Measurements from ENCODE around the gene CIZ1.
A peak's percentile ranks its signal among the peaks of the same experiment; 100 is the strongest.

Gene CIZ1

DNA sequence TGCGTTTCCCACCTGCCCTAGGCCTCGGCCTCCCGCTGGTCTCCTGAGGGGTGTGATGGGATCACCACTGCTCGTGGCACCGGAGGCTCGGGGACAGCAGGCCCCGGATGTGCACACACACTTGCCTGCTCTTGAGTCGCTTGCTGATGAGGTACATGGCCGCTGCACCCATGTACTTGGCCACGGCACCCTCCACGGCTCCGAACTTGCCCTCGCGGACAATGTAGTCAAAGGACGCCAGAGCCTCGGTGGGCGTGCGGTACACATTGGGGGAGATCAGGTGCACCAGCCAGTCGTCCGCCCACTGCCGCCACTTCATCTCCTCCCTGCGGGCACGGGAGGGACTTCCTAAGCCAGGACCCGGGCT is 68.6 kb downstream of the CIZ1 start:
- H3K27me3 ChIP-seq, result no peaks in the 10 kb centered on the region
- peak overlapping the region; percentile 59 for H3K27ac ChIP-seq
- H3K9me3 ChIP-seq, result no peaks in the 10 kb centered on the region
- H4K20me1 ChIP-seq, result peaks cover 76% of the 10 kb centered on the region
- TF ChIP-seq Cebpa-rat (IDR thresholded peaks at IDR 0.05), result no peak
- peak overlapping the region; percentile 82 for H3K4me2 ChIP-seq
- peaks cover 72% of the 10 kb centered on the region for H3K4me1 ChIP-seq
- no peak overlapping the region for H3K9ac ChIP-seq
- H3K36me3 ChIP-seq, result peaks cover 59% of the 10 kb centered on the region
- H3K4me3 ChIP-seq, result no peak overlapping the region

DNA sequence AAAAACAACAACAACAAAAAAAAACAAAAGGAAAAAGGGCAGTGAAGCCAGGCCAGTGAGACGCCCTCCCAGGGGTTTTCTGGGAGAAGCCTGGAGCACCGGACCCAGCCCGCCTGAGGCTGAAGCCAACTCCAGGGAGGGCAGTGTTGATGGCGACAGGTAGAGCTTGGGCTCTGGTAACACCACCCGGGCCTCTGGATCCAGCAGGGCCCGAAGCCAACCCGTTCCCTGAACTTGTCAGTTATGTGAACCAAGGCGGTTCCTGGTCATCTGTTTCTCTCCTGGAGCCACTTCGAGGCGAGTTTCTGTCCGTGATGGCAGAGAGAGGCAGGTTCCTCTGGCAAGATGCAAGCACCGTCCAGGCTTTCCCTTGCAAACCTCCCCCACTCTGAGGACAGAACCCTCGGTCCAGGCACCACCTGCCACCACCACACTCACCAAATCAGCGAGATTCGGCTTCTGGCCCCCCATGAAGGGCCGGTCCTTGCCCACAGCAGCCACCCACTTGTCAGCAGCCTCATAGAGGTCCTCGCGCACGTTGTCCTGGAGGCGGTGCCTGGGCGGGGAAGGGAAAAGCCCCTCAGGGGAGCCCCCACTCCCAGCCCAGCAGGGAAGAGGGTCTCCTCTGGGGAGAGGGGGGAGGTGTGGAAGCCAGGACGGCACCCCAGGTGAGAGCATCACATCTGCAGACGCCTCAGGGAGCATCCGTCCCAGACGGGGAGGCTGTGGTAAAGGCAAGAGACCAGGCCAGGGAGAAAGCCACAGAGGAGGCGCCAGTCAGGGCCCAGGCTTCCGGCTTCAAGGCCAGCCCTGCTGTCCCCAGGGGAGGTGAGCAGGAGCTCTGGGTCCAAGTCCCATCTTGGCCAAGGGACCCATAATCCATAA is 69.2 kb downstream of the CIZ1 start:
- peak overlapping the region; percentile 56 for H3K9ac ChIP-seq

DNA sequence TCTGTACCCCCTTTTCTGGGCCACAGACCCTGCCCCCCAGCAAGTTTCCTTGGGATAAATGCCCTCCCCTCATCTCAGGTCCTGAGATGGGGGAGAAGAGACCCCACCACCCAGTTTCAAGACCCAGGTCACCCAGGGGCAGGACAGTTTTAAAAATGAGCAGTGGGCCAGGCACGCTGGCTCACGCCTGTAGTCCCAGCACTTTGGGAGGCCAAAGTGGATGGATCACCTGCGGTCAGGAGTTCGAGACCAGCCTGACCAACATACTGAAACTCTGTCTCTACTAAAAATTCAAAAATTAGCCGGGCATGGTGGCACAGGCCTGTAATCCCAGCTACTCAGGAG is 69.9 kb downstream of the CIZ1 start:
- no peak for TF ChIP-seq Cebpa-rat (IDR thresholded peaks at IDR 0.05)
- Histone ChIP-seq H3K4me1 (peaks cover 67% of the 10 kb centered on the region), H3K36me3 (peaks cover 62% of the 10 kb centered on the region), H3K4me2 (peak overlapping the region; percentile 82), H4K20me1 (peaks cover 75% of the 10 kb centered on the region), H3K9me3 (no peaks in the 10 kb centered on the region), H3K27me3 (no peaks in the 10 kb centered on the region), H3K4me3 (no peak overlapping the region), H3K9ac (no peak overlapping the region), H3K27ac (peak overlapping the region; percentile 59; the same call in 1 of the 2 replicates)

More for the DNA sequence above, 69.2 kb downstream of the CIZ1 start:
- Histone ChIP-seq H3K27me3 (no peaks in the 10 kb centered on the region), H3K4me1 (peaks cover 73% of the 10 kb centered on the region), H3K4me2 (peak overlapping the region; percentile 82), H4K20me1 (peaks cover 76% of the 10 kb centered on the region), H3K27ac (peak overlapping the region; percentile 59), H3K4me3 (0 out of 2 replicates have a peak overlapping the region, but pooled peaks have one; percentile 4), H3K9me3 (no peaks in the 10 kb centered on the region), H3K36me3 (peaks cover 59% of the 10 kb centered on the region)
- TF ChIP-seq Cebpa-rat (IDR thresholded peaks at IDR 0.05), result no peak

DNA sequence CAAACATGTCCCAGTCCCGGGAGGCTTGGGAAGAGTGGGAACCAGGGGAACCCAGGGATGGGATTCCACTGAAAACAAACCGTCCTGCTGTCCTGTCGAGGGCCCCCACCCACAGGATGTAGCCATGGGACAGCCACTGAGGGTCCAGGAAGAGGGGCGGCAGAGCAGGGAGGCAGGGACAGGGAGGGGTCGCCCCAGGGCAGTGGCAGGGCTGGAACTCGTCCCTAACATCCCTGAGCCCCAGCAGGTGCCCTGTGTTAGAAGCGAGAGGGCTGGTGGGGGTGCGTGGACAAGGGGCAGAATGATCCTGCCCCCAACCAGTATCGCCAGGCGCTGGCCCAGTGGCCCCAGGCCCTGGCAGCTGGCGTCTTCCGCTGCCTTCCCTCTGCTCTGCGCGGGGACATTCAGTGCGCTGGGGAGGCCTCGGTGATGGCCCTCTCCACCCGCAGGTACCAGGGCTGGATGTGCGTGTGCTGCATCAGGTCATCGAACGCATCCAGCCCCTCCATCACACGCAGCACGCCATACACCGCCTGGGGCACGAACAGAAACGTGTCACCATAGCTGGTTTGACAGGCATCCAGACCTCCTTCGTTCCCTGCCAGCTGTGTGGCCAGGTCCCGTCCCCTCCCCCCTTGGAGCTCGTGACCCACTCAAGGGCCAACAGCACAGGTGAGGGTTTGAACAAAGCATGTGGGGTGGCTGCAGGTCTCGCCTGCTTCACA is 70.5 kb downstream of the CIZ1 start:
- H3K27me3 ChIP-seq, result no peaks in the 10 kb centered on the region

DNA sequence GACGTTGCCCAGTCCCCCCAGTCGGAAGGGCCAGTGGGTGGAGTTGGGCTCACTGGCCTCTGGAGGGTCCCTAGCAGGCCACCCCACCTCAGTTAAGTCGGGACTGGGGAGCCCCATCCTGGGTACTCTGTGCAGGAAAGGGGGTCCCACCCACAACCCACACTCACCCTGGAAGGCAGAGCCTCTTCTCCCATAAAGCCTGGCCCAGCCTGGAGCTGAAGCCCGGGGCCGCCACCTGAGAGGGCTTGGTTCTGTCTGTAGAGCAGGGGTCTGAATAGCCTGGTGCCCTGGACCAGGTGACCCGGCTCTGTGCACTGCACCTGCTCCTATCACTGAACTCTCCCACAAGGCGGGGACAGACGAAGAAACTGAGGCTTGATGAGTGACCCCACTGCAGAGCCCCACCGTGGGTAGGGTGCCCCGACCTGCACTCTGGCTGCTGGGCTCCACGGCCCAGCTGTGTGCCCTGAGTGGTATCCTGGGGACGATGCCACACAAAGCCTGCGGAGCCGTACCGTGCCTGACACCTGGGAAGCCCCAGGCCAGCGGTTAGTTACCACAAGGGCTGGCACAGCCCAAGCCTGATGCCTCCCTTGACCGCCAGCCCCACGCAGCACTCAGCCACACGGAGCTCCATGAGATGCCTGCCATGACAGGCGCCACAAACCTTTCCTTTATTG is 71.2 kb downstream of the CIZ1 start:
- Histone ChIP-seq H3K27me3 (no peaks in the 10 kb centered on the region), H3K4me1 (peaks cover 63% of the 10 kb centered on the region), H3K27ac (0 out of 2 replicates have a peak overlapping the region, but pooled peaks have one; percentile 59), H3K4me2 (no peak overlapping the region), H3K4me3 (no peak overlapping the region), H3K9me3 (no peaks in the 10 kb centered on the region), H3K36me3 (peaks cover 73% of the 10 kb centered on the region), H3K9ac (no peak overlapping the region), H4K20me1 (peaks cover 62% of the 10 kb centered on the region)
- no peak for TF ChIP-seq Cebpa-rat (IDR thresholded peaks at IDR 0.05)

More for the DNA sequence above, 70.5 kb downstream of the CIZ1 start:
- Histone ChIP-seq H4K20me1 (peaks cover 69% of the 10 kb centered on the region), H3K27ac (peak overlapping the region; percentile 59; the same call in 1 of the 2 replicates), H3K9me3 (no peaks in the 10 kb centered on the region), H3K9ac (no peak overlapping the region), H3K36me3 (peaks cover 67% of the 10 kb centered on the region), H3K4me1 (peaks cover 63% of the 10 kb centered on the region), H3K4me3 (no peak overlapping the region), H3K4me2 (peak overlapping the region; percentile 82; the same call in 1 of the 2 replicates)
- no peak for TF ChIP-seq Cebpa-rat (IDR thresholded peaks at IDR 0.05)

DNA sequence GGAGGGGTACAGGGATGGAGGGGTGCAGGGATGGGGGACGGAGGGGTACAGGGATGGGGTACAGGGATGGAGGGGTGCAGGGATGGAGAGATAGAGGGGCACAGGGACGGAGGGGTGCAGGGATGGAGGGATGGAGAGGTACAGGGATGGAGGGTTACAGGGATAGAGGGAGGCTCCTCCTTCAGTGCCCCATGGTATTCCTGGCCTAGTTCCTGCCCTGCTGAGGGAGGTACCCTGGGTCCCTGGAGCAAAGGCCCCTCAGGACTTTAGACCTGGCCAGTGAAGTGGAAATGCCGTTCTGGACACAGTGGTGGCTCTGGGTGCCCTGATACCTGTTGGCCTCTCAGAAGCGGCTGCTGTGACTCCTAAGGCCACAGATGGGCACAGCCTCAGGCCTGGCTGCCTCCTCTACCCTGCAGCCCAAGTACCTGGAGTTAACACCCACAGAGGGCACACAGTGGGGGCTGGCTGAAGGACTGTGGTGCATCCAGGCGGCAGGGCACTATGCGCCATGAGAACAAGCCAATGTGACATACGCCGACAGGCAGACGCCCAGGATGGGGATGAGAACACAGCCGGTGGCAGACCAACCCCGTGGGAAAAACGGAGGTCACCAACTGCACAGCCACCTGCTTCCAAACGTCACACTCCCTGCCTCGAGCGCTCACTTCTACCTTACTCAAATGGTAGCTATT is 72.3 kb downstream of the CIZ1 start:
- H3K4me1 ChIP-seq, result peaks cover 65% of the 10 kb centered on the region
- peak overlapping the region; percentile 51 for H3K4me2 ChIP-seq
- no peak overlapping the region for H3K27ac ChIP-seq
- TF ChIP-seq Cebpa-rat (IDR thresholded peaks at IDR 0.05), result no peak
- H4K20me1 ChIP-seq, result peaks cover 52% of the 10 kb centered on the region
- H3K4me3 ChIP-seq, result no peak overlapping the region
- H3K27me3 ChIP-seq, result no peaks in the 10 kb centered on the region
- H3K36me3 ChIP-seq, result peaks cover 73% of the 10 kb centered on the region
- no peaks in the 10 kb centered on the region for H3K9me3 ChIP-seq
- H3K9ac ChIP-seq, result peak overlapping the region; percentile 1

DNA sequence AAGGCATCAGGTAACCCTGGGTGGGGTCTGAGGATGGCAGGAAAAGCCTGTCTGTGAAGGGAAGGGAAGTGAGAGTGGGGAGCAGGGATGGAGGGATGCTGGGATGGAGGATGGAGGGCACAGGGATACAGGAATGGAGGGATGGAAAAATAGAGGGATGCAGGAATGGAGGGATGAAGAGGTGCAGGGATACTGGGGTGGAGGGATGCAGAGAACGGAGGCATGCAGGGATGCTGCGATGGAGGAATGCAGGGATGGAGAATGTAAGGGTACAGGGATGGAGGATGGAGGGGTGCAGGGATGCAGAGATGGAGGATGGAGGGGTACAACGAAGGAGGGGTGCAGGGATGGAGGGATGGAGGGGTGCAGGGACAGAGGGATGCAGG is 72.9 kb downstream of the CIZ1 start:
- Histone ChIP-seq H4K20me1 (peaks cover 45% of the 10 kb centered on the region), H3K27ac (no peak overlapping the region), H3K36me3 (peaks cover 73% of the 10 kb centered on the region), H3K9me3 (no peaks in the 10 kb centered on the region), H3K4me2 (no peak overlapping the region), H3K4me1 (peaks cover 66% of the 10 kb centered on the region), H3K4me3 (no peak overlapping the region), H3K9ac (no peak overlapping the region), H3K27me3 (no peaks in the 10 kb centered on the region)
- no peak for TF ChIP-seq Cebpa-rat (IDR thresholded peaks at IDR 0.05)

DNA sequence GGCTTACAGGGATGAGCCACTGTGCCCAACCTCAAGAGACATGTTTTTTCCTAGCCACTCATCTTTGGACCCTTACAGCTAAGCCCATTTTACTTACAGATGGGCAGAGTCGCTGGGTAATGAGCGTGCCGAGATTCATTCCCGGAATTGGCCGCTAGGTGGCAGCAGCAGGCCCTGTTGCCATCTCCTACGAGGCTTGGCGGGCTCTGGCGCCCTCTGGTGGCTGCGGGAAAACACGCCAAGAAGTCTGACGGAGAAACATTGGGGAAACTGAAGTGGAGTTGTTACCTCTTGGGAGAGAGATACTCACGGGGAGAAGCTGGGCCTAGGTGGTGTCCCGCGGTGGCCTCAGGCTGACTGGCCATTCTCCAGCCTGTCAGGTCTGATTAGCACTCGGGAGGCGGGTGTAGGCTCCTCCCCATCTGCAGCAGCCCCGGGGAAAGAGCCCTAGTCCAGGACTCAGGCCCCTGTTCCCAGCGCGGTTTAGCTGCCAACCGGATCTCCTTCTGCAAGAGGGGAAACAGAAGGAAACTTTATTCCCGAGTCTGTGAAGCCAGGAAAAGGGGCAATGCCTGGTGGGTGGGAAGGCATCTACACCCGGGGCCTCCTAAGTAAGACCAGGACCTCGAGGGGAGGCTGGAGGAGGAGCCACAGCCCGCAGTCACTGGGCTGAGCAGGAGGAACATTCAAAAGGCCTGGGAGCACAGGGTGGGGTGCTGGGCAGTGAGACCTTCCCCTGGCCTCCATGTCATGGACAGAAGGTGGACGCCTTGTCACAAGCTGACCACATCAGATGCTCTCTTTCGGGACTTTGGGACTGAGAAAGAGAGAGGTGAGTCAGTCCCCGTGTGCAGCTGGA is 73.5 kb downstream of the CIZ1 start:
- Histone ChIP-seq H4K20me1 (peaks cover 39% of the 10 kb centered on the region), H3K4me3 (no peak overlapping the region), H3K27me3 (no peaks in the 10 kb centered on the region), H3K9ac (no peak overlapping the region), H3K9me3 (no peaks in the 10 kb centered on the region), H3K36me3 (peaks cover 73% of the 10 kb centered on the region), H3K4me2 (peak overlapping the region; percentile 50), H3K27ac (no peak overlapping the region), H3K4me1 (peaks cover 60% of the 10 kb centered on the region)
- no peak for TF ChIP-seq Cebpa-rat (IDR thresholded peaks at IDR 0.05)
